HG03175 (cell line): ENCODE results near the gene H2BK1.

Experiments
- ATAC-seq: cut with Tn5 transposase; IDR thresholded peaks from one replicate; pipeline ENCODE4 v1.9.1; 2021; ENCODE audit warnings: mild to moderate bottlenecking, moderate library complexity; ENCODE audit not compliant: unreplicated experiment

Gene H2BK1

GRCh38 chr7:151232917-151233701, 22.8 kb upstream of the H2BK1 start:
- peak; percentile 33 for ATAC-seq

GRCh38 chr7:151232091-151232916, 22.0 kb upstream of the H2BK1 start, which contains the start of gene CHPF2:
CHPF2 (plus strand) TSS chr7:151232483; CDS start chr7:151234012, 1,529 bp downstream.
- ATAC-seq, result peak; percentile 97

- no peak for ATAC-seq
Observed at GRCh38 chr7:151231080-151231479, 20.8 kb upstream of the H2BK1 start.

- no peak for ATAC-seq
Observed at GRCh38 chr7:151229249-151229648, 19.0 kb upstream of the H2BK1 start.

- ATAC-seq, result no peak
Observed at GRCh38 chr7:151228024-151228866, 18.0 kb upstream of the H2BK1 start.

- ATAC-seq, result peak; percentile 100
Observed at GRCh38 chr7:151226875-151227782, 16.8 kb upstream of the H2BK1 start, which contains the start of gene ABCF2. ABCF2 (minus strand) TSS chr7:151227205; CDS start chr7:151226458, 747 bp downstream.

GRCh38 chr7:151226560-151226874, 16.2 kb upstream of the H2BK1 start:
- ATAC-seq, result peak; percentile 8

- ATAC-seq, result no peak
Observed at GRCh38 chr7:151225948-151226510, 15.7 kb upstream of the H2BK1 start.

GRCh38 chr7:151223728-151224127, 13.4 kb upstream of the H2BK1 start:
- no peak for ATAC-seq

GRCh38 chr7:151218170-151218569, 7.9 kb upstream of the H2BK1 start:
- ATAC-seq, result no peak

GRCh38 chr7:151215396-151215795, 5.1 kb upstream of the H2BK1 start:
- ATAC-seq, result no peak

- ATAC-seq, result no peak
Observed at GRCh38 chr7:151213826-151214225, 3.5 kb upstream of the H2BK1 start.

- ATAC-seq, result no peak
Observed at GRCh38 chr7:151212626-151213025, 2.3 kb upstream of the H2BK1 start.

GRCh38 chr7:151211155-151211772, 976 bp upstream of the H2BK1 start:
- ATAC-seq, result no peak

- ATAC-seq, result no peak
Observed at GRCh38 chr7:151209588-151209987, 700 bp downstream of the H2BK1 start.

- ATAC-seq, result no peak
Observed at GRCh38 chr7:151208253-151208862, 1.9 kb downstream of the H2BK1 start.

- ATAC-seq, result no peak
Observed at GRCh38 chr7:151207804-151208203, 2.5 kb downstream of the H2BK1 start.

- ATAC-seq, result no peak
Observed at GRCh38 chr7:151207315-151207714, 3.0 kb downstream of the H2BK1 start.

- ATAC-seq, result no peak
Observed at GRCh38 chr7:151206914-151207313, 3.4 kb downstream of the H2BK1 start.
